Stimulated activated CD8-positive, alpha-beta memory T cell treated with anti-CD3 and anti-CD28 coated beads, Interleukin-4, amount 100 ng/mL, for 24 hours (primary cell): ENCODE results near the gene BRK1.
"Not testable (repeated sequence)": the region's sequence is repeated elsewhere in the genome, so short reads cannot be mapped to it uniquely, and the experiment has no call there.

Experiments used
- DNase-seq: peaks from one replicate; pipeline ENCODE4 v3.0.0-alpha.2; 2020; ENCODE audit warnings: low read depth

Gene BRK1

DNA sequence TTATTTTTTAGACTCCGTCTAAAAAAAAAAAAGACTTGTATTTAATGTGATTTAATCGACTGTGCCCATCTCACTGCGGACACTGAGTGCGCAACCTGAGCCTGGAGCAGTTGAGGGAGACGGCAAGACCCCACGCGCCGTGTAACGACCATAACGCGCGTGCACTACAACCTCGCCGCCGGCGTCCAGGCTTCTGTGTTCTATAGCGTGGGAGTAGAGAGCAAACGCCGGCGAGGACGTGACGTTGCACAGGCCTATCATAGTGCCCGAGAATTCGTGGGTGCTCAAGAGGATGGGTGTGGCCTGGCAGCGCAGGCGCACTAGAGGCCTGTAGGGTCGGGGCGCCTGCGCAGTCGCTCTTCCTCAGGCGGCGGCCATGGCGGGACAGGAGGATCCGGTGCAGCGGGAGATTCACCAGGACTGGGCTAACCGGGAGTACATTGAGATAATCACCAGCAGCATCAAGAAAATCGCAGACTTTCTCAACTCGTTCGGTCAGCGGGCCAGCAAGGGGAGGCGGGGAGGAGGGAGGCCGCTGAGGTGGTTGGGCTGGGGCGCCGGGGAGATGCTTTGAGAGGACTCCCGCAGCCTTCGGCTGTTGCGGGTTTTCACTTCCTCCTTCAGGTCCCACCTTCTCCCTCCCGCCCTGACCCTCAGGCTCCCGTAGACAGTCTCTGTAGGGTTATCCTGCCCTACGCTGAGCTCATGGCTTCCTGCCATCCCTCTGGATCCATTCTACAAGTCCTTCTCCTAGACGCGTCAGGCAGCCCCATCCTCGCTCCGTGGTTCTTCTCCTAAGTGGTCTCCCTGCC lies at the start of gene BRK1:
Gene BRK1 (plus strand): TSS at position 350 of the 812 bp plus-strand sequence. CDS start 27 bp downstream, at position 377.
- DNase-seq = peak; percentile 86

DNA sequence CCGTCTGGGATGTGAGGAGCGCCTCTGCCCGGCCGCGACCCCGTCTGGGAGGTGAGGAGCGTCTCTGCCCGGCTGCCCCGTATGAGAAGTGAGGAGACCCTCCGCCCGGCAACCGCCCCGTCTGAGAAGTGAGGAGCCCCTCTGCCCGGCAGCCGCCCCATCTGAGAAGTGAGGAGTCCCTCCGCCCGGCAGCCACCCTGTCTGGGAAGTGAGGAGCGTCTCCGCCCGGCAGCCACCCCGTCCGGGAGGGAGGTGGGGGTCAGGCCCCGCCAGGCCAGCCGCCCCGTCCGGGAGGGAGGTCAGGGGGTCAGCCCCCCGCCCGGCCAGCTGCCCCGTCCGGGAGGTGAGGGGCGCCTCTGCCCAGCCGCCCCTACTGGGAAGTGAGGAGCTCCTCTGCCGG lies 45.4 kb upstream of the BRK1 start:
- not testable (repeated sequence) for DNase-seq

DNA sequence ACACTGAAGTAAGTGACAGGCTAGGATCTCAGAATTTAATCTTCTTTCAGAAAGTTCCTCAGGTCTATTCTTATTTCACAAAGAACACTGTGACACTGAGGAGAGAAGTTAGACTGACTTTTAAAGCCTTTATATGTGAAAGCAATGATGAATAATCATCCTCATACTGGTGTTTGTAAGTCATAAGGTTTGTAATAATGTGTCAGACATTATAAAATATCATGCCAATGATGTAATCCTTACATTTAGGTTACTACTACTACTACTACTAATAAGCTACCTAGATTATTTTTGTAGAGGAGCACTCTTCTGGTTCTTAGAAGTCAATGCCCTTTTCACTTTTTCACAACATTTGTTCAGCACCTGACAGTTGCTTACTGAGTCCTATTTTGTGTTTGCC lies 40.8 kb upstream of the BRK1 start:
- no peak for DNase-seq

DNA sequence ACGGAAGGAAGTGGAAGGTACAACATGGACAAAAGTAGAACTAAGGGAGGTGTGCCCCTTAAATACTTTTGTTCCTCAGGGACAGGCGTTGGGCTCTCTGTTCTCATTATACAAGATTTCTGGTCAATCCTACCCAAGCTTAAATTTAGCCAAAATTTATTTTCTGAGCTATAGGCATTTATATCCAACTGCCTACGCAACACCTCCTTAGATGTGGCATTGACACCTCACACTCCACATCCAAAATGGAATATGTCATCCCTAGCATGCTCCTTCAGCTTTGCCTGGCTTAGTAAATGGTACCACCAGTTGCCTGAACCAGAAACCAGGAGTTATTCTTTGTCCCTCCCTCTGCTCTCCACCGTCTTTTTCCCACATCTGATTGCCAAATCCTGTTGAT lies 33.6 kb upstream of the BRK1 start:
- no peak for DNase-seq

DNA sequence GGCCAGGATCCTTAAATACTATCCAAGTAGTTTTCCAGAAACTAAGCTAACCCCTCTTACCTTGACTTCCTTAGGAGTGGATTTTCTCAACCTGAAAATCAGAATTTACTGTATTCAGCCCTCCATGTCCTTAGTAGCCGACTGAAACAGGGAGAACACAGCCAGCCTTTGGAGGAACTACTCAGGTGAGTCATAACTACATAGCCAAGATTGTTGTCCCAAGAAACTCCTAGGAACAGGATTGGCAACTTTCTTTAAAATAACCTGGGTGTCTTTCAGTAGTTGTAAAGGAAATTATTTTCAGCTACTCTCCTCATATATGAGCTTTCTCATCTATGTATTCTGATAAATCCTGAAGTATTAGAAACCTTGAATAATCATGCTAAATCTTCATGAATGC lies 29.7 kb upstream of the BRK1 start:
- no peak for DNase-seq

DNA sequence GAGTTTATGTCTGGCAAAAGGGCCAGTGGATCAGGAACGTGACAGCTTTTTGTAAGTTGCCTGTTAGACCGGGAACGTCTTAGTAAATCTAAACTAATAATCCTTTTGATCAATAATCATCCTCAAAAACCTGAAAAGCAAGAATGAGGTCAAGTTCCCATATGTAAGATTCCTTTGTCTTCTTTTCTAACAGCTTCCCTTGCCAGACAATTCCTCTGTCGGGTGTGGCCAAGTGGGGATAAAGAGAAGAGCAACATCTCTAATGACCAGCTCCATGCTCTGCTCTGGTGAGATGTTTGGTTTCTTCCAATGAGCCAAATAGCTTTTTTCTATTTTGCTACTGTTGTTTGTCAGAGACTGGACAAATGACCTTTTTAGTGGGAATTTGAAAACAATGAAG lies 27.2 kb upstream of the BRK1 start:
- no peak for DNase-seq

DNA sequence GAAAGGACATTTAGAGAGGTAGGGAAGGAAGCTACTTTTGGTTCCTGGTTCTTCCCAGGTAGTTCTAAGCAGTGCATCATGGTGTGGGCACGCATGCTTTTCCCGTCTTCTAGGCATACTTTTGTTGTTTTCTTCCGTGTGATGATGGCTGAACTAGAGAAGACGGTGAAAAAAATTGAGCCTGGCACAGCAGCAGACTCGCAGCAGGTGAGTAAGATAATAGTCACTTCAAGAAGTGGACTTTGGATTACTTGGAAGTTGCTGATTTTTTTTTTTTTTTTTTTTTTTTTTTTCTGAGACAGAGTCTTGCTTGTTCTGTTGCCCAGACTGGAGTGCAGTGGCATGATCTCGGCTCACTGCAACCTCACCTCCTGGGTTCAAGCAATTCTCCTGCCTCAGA lies 25.3 kb upstream of the BRK1 start:
- no peak for DNase-seq

DNA sequence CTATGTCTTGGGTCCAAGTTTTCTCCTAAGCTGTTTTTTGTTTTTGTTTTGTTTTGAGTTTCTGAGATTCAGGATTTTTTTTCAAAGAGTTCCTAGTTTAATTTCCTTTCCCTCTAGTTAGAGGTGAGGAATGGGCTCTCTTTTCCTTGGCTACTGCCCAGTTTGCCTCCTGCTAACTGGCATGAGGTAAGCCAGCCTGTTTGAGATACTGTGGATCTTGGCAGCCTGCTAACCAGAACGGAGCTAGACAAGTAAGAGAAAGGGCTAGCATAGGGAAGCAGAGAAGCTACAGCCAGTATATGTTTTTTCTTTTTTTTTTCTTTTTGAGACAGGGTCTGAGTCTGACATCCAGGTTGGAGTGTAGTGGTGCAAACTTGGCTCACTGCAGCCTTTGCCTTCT lies 24.7 kb upstream of the BRK1 start:
- DNase-seq = not testable (repeated sequence)

DNA sequence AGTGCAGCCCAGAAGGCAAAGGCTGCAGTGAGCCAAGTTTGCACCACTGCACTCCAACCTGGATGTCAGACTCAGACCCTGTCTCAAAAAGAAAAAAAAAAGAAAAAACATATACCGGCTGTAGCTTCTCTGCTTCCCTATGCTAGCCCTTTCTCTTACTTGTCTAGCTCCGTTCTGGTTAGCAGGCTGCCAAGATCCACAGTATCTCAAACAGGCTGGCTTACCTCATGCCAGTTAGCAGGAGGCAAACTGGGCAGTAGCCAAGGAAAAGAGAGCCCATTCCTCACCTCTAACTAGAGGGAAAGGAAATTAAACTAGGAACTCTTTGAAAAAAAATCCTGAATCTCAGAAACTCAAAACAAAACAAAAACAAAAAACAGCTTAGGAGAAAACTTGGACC lies 24.1 kb upstream of the BRK1 start:
- not testable (repeated sequence) for DNase-seq

DNA sequence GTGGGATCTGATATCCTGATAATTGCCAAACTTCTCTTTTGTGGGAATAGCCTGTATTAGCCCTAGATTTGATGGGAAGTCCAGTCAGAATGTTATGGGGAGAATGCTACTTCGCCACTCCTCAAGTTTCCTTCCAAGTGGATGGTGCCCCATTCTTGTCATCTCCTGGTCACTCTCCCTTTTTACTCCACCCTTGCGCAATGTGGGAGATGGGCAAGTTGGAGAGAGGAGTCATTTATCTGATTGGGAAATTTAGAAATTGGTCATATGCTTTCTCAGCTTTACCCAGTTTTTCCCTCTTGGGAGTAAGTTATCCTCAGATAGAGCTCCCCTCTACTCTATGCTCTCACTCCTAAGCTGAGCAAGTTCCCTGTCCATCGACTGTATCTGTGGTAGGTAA lies 21.8 kb upstream of the BRK1 start:
- no peak for DNase-seq

DNA sequence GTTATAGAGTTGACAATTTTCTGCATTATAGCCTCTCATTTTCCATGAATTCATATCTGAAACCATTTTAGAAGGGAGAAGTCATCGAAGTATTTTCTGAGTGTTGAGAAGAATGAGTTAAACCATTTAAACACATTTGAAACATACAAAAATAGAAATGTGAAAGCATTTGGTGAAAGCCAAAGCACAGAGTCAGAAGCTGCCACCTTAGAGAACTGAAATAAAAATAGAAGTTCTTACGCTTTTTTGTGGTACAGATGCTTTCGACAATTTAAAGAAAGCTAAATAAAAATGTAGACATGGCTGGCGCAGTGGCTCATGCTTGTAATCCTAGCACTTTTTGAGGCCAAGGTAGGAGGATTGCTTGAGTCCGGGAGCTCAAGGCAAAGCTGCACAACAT lies 16.4 kb upstream of the BRK1 start:
- no peak for DNase-seq

DNA sequence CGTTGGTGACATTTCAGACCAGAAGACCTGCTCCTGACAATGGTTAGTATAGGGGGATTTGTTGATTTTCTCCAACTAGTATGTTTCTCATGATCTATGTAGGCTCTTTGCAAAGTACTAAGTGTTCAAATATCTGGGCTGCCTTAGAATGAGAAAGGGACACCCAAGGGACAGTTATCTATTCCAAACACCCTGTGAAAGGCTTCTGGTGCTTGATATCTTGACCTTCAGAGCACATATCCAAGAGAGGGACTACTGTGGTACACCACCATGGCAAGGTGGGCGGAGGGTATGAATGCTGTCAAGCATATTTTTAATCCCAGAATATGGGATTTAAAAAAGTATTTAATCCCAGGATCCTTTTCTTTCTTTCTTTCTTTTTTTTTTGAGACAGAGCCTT lies 8.6 kb upstream of the BRK1 start:
- DNase-seq = no peak

DNA sequence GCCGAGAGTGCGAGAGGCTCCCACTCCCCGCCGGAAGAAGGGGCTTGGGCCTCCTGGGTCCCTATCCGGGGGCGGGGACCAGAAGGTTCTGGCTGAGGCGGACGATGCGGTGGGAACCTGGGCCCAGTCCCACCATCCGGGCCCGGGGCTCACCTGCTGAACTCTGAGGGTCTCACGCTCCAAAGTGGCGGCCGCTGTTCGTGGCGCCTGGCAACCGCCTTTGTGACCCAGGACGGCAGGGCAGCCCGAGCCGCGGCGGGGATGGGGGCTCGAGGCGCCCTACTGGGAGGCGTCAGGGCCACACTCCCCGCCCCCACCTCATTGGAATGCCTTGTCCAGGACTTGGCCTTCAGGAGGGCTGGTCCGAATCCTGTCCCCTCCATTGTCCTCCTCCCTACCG lies 7.4 kb upstream of the BRK1 start, which contains the start of gene FANCD2OS:
Gene FANCD2OS (minus strand): TSS at position 165 of the 400 bp plus-strand sequence. CDS start 3,481 bp downstream, outside the sequence.
- no peak for DNase-seq

DNA sequence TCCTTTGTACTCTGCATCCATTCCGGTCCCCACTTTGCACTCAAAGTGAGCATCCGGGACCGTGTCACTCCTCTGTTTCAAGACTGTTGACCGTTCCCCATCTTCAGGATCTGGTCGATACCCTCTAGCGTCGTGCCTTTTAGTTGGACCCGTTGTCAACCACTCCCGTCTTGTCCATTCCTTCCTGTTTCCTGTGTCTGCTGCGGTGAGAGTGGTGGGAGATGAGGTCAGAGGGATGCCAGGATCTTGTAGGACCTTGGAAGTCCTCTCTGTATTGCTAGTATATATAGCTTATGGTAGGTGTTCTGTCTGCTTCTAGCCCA lies 624 bp downstream of the BRK1 start:
- DNase-seq = no peak

DNA sequence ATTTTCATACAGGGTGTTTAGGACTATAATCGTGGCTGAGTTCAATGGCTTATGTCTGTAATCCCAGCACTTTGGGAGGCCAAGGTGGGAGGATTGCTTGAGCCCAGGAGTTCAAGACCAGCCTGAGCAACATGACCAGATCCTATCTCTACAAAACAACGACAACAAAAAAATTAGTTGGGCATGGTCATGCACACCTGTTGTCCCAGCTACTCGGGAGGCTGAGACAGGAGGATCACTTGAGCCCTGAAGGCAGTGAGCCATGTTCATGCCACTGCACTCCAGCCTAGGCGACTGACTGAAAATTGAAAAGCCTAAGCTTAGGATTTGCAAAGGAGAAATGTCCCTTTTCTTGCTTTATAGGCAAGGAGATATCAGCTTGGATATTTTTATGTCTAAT lies 1.5 kb downstream of the BRK1 start:
- DNase-seq = no peak

DNA sequence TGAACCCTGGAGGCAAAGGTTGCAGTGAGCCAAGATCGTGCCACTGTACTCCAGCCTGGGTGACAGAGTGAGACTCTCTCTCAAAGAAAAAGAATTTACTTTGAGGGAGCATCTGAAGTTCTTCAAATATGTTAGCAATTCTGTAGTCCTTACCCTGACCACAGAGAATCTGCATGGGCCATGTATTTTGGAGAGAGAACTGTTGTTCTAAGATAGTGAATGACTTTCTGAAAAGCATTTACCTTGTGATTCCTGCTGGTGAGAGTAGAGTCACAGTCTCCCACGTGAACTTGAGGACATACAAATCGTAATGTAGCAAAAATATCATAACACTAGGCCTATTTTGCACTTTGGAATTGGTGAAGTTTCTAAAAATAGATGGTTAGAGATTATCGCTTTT lies 3.9 kb downstream of the BRK1 start:
- DNase-seq = no peak

DNA sequence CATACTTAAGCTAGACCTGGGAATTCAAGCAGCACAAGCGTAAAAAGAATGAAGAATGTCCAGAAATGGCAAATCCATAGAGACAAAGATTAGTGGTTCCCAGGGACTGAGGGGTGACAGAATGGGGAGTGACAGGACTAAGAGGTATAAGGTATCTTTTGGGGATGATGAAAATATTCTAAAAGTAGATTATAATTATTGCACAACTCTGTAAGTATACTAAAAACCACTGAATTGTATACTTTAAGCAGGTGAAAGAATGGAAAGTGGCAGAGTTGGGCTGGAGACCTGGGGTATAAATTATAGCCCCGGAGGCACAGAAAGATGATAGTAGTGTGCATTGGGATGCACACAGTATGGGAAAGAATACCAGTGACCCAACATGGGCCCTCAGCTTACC lies 5.6 kb downstream of the BRK1 start:
- no peak for DNase-seq

DNA sequence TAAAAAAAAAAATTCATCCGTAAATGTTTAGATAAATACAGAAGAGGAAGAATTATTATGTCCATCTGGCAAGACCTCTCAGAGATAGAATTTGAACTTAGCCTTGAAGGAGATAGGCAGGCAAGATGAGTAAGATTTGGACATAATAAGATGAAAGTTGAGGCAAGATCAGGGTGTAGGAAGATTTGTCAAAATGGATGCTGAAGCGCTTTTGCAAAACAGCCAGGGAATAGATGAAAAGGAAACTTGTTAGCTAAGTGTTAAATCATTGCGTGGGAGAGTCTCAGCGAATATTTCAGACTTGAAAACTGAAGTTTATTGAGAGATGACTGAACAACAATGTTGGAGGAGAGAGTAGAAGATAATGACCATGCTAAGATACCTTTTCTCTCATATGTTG lies 7.2 kb downstream of the BRK1 start:
- DNase-seq = no peak

DNA sequence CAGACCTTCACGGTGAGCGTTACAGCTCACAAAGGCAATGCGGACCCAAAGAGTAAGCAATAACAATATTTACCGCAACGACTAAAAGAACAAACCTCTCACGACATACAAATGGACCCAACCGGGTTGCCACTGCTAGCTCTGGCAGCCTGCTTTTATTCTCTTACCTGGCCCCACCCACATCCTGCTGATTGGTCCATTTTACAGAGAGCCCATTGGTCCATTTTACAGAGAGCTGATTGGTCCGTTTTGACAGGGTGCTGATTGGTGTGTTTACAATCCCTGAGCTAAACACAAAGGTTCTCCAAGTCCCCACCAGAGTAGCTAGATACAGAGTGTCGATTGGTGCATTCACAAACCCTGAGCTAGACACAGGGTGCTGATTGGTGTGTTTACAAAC lies 20.4 kb downstream of the BRK1 start:
- DNase-seq = not testable (repeated sequence)

DNA sequence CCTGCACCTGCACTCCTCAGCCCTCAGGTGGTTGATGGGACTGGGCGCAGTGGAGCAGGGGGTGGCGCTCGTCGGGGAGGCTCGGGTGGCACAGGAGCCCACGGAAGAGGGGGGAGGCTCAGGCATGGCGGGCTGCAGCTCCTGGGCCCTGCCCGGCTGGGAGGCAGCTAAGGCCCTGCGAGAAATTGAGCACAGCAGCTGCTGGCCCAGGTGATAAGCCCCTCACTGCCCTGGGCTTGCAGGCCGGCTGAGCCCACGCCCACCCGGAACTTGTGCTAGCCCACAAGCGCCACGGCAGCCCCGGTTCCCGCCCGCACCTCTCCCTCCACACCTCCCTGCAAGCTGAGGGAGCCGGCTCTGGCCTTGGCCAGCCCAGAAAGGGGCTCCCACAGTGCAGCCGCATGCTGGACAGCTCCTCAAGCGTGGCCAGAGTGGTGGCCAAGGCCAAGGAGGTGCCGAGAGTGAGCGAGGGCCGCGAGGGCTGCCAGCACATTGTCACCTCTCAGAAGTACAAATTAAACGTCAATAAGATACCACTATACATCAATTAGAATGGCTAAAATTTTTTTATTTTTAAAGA lies 21.0 kb downstream of the BRK1 start:
- DNase-seq = no peak

DNA sequence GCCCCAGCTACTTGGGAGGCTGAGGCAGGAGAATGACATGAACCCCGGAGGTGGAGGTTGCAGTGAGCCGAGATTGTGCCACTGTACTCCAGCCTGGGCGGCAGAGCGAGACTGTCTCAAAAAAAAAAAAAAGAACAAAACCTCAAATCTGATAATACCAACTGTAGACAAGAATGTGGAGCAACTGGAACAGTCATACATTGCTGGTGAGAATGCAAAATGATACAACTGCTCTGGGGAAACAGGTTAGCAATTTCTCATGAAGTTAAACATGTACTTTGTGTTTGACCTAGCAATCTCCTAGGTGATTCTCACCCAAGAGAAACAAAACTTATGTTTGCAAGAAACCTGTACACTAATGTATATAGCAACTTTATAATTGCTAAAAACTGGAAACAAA lies 21.7 kb downstream of the BRK1 start:
- no peak for DNase-seq

DNA sequence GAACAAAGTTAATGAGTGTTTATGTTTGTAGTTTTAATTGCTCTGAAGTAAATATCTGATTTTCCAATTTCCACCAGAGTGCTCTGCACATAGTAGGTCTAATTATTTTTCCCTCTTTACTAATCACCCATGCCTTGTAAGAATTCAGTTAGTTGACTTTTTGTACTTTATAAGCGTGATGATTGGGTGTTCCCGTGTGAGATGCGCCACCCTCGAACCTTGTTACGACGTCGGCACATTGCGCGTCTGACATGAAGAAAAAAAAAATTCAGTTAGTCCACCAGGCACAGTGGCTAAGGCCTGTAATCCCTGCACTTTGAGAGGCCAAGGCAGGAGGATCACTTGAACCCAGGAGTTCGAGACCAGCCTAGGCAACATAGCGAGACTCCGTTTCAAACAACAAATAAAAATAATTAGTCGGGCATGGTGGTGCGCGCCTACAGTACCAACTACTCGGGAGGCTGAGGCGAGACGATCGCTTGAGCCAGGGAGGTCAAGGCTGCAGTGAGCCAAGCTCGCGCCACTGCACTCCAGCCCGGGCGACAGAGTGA lies 25.6 kb downstream of the BRK1 start:
- no peak for DNase-seq

DNA sequence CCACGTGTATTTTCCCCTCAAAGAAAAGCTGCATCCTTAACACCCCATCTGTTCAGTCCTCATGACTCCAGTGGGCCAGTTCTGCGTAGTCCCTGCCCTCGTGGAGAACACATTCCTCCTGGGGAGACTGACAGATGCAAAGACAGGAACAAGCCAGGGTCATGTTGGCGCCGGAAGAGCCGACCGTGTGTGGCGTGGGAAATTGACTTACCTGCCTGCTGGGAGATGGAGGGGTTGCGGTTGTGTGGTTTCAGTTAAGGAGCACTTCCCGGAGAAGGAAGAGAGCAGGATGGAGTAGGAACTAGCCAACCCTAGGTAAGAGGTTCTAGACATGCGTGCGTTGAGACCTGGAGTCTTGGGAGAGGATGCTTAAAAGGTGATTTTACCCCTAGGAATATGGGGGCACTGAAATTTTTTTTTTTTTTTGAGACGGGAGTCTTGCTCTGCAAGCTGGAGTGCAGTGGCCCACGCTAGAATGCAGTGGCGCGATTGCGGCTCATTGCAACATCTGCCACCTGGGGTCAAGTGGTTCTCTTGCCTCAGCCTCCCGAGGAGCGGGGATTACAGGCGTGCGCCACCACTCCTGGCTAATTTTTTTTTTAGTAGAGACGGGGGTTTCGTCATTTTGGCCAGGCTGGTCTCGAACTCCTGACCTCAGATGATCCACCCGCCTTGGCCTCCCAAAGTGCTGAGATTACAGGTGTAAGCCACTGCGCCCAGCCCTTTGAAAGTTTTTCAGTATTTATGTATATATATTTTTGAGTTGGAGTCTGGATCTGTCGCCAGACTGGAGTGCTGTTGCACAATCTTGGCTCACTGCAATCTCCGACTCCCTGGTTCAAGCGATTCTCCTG lies 27.5 kb downstream of the BRK1 start:
- no peak for DNase-seq
